GM19023 (cell line): ENCODE results near the gene EFL1.
"Not testable (repeated sequence)": the region's sequence is repeated elsewhere in the genome, so short reads cannot be mapped to it uniquely, and the experiment has no call there.

Experiments used
- ATAC-seq: cut with Tn5 transposase; IDR thresholded peaks from one replicate; pipeline ENCODE4 v1.9.1; 2021; ENCODE audit warnings: mild to moderate bottlenecking, moderate library complexity; ENCODE audit not compliant: unreplicated experiment

Gene EFL1

DNA sequence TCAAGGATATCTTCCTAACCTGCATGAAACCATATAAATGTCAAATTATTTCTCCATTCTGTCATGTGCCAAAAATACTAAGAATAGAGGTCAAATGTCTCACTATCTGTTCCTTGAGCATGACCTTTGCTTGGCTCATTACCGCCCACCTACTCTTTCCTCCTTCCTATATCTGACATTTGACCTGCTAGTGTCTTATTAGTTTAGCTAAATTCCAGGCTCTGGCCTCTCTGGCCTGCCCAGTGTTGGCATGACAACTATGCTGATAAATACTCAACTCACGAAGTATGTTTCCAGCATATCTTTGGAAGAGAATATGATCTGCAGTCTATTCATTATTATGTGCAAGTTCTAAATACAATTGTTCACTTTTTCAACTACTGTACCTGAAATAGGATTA is 58.0 kb downstream of the EFL1 start:
- ATAC-seq: not testable (repeated sequence)

DNA sequence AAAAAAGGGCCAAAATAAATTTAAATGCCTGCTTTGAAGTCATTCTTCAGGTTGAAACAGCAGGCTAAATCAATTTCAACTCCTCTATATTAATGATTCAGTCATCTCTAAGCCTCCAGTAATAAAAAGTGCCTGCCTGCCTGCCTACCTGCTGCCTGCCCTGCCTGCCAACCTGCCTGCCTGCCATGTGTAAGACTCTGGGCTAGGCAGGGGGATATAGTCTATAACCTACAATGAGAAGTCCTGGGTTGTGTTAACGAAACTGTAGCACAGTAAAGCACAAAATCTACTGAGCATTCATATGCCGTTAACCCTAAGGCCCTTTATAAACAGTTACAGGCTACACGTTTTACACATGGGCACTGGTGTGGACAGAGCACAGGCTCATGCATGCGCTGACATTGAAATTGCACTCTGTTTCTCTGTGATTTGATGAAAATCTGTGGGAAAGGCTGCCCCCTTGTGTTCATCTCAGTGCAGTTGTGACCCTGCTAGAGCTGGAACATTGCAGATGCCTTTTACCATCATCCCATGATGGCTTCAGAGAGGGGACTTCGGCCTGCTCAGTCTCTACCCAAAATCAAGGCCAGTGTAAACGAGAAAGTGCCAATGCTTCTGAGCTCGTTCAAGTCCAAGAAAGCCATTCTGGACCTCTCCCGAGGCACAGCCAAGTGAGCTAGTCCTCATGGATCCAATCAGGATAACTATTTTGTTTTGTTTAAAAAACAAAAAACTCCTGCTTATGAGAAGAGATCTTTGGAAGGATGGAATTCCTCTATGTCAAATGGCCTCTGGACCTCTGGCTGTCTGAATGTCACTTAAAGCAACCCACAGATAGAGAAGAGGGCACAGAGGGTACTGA is 64.6 kb downstream of the EFL1 start:
- ATAC-seq: peak; percentile 80

DNA sequence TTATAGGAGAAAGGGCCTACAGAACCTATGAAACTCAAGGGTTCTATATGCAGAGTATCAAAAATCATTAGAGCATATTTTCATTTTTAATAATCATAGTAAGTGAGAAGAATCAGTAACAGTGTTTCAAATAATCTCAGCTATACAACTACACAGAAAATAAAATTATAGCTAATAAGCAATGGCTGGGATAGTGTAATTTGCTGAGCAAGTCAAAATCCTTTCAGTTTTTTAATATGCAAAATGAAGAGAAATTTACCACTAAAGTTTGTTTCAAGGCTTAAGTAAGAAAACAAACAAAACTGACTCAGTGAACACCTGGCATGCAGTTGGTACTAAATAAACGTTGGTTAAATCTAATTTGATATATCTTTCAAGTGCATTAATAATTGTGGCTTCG is 66.2 kb downstream of the EFL1 start:
- ATAC-seq: no peak

DNA sequence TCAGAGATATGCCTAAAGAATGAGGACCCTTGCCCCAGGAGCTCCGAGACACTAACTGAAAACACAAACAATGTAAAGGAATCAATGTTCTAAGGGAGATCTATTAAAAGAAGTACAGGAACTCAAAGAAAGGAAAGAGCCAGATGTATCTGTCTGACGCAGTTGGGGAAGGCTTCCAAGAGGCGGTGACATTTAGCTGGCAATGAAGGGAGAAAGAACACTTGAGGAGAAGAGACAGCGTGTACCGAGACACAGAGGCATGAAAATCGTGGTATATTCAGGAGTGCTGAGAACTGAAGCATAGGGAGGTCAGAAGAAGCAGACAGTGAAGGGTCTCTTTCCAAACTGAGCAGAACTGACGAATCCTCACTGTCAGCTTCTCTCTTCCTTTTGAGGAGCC is 66.7 kb downstream of the EFL1 start:
- not testable (repeated sequence) for ATAC-seq

DNA sequence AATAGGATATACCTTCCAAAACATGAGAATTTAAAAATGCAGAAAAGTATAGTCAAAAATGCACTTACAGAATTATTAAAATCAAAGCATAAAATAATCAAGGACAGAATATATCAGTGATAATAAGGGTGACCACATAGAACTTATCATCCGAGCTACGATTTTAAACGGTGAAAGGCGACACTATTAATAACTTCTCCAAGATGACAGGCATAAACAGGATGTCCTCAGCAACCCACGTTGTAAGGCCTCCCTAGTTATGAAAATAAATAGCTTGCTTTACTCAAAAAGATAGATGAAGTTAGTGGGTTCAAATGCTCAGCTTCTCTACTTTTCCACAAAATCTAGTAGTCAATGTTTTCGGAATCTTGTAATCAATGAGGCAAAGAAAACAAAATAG is 68.0 kb downstream of the EFL1 start:
- ATAC-seq: not testable (repeated sequence)

DNA sequence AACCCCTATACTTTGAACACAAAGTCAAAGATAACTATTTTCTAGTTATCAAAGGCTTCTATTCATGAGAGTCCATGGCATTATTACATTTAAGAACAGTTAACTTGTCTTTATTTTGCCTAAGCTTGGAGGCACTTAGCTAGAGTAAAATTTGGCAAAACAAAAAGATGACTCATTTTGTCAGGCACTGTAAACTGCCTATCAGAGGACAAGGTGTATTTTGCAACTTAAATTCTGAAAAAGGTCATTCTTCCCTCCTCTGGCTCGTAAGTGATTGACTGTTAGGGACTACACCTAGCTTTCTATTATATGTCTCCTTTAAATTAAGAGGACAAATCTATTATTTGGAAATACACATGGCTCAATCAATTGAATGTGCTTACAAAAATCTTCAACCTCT is 69.1 kb downstream of the EFL1 start:
- ATAC-seq: not testable (repeated sequence)

DNA sequence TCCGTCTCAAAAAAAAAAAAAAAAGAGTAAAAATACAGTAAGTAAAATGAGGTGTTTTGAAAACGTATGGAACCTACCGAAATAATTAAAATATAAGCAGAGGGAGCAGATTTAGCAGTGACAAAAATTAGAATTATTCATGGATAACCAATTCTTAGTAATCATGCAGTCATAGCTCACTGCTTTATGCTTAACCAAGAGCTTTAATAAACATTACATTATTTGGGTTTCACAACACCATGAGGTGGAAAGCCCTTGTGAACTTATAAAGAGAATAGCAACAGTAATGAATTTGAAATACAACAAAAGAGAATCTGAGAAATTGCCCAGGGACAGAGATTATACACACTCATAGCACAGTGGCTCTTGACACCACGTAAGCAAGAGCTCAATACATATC is 70.1 kb downstream of the EFL1 start:
- ATAC-seq: not testable (repeated sequence)

DNA sequence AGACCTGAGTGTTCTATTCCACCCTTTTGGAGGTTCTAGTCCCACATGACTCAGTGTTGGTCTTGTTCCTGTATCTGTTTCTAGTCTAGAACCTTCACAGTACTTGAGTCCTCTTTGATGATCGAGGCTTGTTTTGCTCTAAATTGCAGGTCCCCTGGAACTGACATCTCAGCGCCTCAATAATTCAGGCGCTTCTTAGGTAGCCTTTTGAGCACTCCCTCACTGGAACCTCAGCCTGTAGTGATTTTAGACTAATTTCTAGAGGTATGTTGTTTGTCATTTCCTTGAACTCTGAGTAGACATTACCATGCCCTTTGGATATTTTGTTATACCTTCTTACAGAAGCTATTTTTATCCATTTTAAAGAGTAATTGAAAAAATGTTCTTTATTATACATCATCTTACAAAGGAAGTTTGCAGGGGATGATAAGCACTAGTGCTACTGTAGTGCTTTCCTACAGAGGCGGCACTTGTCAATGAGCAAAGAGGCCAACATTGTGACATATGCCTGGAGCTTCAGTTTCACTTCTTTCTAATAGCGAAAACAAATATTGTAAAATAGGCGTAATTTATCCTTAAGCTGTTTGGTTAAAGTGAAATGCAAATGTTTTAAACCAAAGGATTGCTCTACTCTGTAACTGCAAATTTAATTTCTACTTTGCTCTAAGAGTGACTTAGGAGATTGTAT is 75.7 kb downstream of the EFL1 start:
- no peak for ATAC-seq

DNA sequence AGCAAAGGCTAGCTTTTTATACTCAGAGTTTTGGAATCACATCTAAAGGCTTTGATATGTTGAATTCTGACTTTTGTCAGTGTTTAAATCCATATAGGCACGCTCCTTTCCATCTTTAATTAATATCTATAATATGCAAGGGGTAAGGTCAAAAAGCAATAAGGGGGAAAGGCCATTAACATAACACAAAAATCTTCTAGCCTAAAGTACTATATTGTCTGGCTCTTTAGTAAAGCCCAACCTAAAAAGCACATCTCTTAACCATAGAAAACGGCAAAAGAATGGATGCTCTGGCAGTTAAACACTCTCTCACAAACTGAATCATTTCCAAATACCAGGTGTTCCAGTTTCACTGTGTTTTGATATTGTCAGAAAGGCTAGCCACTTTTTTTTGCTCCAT is 76.4 kb downstream of the EFL1 start:
- ATAC-seq: no peak

DNA sequence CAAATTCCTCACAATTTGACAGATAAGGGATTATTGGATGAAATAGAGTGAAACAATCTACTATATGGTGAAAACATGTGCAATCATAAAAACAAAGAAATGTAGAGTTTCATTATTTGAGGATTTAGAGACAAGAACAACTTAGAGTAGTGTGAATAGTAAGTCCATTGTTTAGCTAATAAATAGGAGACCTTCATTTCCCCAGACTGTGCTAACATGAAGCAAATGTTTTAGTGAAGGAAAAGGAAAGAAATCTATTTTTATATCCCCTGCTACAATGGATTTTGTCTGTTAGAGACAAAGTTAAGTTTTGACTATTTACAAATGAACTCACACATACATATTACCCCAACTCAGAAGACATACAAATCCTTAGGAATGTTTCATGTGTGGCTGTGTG is 77.8 kb downstream of the EFL1 start:
- ATAC-seq: no peak

DNA sequence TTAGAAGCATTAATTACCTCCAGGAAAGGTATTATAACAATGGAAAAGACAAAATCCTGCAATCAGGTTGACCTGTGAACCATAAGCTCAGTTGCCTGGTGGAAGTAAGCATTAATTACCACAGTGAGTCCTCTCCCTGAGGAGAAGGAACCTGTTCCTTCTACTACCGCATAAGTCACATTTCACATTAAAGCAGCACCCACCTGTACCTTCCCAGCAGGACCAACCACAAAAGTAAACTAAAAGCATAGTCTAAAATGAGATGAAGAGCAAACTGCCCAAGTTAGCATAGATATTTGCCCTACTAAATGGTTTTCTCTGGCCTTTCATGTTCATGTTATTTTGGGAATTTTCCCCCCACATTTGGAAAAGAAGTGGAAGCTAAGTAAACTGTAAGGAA is 78.2 kb downstream of the EFL1 start:
- no peak for ATAC-seq

DNA sequence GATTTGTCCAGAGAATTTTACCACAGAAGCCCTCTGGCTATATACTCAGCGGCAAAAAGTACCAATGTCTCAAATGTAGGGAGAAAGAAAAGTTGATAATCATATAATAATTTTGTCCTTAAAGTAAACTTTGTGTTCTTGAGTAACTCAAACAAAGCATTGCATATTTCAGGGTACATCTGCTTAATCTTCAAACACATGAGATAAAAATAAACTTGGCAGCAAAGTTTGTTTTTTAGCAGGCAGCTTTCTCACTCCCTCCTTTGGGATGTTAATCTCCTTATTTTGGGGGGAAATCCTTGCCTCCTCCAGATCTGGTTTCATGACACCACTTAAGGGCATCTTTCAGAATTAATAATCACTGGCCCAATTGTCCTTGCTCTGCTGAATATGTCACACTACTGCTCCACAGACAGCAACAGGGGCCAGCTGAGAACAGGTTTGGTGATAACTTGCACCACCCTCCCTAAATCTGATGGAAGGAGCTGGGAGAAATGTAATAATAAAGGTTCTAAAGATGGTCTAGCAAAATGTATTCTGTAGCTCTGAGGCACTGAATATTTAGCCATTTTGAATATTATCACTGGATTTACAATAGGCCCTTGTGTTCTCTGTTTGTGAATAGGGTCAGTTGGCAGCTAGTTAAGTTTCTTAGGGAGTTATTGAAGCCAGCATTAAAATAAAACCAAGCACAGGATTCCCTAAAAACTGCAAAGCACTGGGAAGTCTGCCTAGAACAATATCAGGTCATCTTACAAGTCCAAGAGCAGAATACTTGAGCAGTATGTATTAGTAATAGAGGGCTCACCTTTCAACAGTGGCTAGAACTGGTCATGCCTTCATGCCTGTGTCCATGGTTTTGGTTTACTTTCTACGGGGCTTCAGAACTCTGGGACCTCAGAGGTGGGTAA is 79.2 kb downstream of the EFL1 start:
- ATAC-seq: no peak

DNA sequence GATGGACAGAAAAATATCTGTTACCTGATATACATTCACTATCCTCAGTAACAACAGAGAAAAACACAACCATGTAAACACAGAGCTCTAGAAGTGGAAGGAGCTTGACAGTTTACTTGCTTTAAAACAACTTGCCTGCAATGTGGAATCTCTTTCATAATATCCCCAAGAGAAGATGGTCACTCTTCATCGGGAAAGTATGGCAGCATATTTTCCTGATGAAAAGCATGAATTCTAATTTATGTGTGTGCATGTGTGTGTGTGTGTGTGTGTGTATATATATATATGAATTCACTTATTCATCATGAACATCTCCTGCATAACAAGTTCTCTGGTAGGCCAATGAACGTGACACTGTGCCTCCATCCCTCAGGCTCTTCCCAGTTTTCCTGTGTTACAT is 81.2 kb downstream of the EFL1 start:
- ATAC-seq: no peak

DNA sequence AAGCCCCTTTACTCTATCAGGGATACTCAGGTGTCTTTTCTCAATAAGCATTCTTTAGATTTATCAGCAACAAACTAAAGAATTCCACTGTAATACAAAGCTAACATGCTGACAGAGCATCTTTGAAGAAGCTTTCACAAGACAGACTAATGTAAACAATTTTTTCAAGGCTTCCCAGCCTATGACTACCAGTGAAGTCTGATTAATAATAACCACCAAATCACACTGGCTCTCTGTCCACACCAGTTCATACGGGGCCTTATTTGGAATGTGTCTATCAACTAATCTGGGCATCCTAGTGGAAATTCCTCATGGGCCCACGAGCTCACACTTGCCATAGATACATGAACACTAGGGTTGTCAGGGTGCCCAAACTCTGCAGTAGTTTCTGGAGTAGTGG is 84.5 kb downstream of the EFL1 start:
- ATAC-seq: no peak

DNA sequence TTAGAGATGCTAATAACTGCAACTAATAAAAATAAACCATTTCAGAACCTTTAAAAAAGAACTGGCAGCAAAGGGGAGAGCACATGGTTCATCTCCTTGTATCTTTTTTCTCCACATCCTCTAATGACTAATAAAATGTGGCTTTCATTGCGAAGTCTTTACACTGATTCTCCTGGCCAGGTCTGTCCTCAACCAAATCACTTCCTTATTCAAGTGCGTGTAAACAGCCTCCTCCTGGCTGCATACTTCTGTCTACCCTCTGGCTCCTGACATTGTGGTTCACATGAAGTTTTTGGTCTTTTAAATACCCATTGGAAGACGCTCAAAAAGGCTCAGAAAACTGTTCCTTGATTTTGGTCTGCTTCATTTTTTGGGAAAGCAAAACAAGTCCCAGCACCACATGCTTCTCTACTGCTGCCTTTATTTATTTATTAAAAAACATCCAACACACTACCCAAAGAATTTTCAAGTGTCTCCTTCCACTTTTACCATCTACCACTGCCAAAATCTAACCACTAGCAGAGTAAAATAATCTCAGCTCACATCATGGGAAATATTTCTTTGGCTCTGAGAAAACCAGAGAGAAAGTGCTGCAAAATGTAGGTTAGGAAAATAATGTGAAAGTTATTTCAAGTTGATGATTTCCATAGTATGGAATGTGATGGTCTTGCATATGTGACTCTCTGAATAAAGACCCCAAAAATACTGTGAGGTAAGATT is 85.1 kb downstream of the EFL1 start:
- no peak for ATAC-seq

DNA sequence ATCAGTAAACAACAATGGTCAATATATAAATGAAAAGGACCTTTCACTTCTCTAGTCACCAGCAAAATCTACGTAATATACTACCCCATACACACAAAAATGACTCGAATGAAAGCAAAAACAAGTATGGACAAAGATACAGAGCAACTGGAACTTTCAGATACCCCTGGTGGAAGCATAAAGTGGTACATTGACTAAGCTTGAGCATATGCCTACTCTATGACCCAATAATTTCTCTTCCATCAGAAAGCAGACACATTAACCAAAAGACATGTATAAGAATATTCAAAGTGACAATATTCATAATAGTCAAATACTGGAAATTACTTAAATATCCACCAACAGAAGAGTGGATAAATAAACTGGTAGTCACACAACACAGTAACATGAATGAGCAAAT is 86.0 kb downstream of the EFL1 start:
- ATAC-seq: no peak

DNA sequence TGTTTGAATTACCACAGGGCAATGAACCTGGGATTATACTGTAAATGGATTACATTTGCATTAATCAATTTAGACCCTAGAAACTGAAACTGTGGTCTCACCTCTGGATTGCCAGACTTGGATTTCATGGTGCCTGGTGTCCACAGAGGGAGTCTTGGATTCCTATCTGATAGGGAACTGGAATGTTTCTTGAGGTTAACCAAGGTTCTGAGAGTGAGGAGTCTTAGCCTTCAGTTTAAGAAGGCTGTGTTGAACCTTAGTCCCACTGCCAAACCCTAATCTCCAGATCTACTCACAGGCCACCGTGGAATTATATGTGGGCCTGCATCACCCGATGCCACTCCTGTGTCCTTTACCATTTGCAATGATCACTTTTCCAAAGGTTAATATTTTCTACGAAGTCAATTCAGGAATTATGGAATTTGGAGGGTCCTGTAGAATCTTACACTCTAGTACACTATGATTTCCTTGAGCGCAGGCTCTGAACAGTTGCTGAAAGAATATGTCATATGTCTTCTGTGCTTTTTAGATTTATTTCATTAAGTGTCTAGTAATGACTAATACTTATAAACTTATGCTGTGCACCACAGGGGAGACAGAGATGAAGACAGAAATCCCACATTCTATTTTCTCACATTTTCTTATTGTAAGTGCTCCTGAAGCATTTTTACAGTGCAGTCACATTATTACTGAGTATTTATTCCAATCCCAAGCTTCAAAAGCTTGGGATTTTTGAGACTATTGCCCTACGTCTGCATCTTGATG is 87.9 kb downstream of the EFL1 start:
- no peak for ATAC-seq

DNA sequence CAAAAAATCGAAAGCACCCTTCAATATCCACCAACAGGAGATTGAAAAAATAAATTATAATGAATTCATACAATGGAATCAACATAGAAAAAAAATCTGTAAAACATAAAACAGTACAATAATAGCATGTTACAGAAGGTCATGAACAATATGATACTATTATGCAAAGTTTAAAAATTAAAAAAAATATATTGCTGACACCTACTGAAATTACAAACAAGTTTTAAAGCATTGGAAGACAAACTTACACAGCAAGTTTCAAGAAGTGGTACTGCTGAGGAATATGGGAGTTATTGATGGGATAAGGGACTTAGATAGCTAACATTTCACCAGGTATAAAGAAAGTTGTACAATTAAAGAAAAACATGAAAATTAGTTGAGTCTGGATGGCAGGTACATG is 89.4 kb downstream of the EFL1 start:
- no peak for ATAC-seq

DNA sequence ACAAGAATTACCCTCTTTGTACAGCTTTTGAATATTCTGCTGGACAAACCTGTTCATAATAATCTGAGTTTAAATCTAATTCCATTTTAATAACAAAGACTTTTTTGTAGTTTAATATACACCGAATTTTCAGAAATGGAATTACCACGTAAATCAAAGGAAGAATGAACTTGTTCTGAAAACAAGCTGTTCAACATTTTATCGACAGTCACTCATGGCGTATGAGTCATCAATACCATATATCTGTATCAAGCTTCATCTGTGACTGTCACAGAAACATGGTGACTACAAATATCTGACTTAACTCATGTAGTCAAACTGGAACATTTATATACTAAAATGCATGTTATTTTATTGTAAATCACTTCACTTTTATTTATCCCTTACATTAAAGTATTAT is 90.0 kb downstream of the EFL1 start:
- ATAC-seq: no peak

DNA sequence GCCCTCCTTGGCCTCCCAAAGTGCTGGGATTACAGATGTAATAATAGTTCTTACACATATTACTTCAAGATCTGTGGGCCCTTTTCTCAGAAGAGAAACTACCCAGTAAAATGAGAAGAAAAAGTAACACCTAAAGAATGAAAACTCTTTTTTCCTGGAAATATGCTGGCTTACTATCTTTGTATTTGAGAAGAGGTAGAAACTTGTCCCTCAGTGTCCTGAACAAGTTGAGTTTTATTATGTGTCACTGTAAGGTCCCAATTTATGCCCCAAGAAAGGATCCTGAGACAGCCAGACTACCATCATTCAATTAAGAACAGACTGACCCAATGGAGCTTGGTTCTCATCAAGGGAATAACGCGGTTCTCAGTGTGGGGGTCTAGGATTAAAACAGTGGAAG is 93.8 kb downstream of the EFL1 start:
- ATAC-seq: no peak
